GM12878 (cell line): Measurements from ENCODE around the gene TMEM167B. TPM values are rescaled to one million over a fixed set of nuclear protein-coding genes. Genes with fewer than 3 reads are reported as not detected.

Experiments
- ATAC-seq: fragments of 200-7000 bp; cut with Tn5 transposase; 3 replicates; pipeline ENCODE4 v1.9.1; 2020; ENCODE audit warnings: mild to moderate bottlenecking, moderate library complexity
- BruUV-seq: library from RNA; stranded (reverse); fragments of 400-500 nt; replicated peaks from 2 replicates; lab custom pipeline; 2021; lab: Mats Ljungman, UMichigan
- CTCF ChIA-PET: fragments of 300-600 bp; sonication (Branson Sonifier 250); formaldehyde crosslinking; extraction: SDS; loops from one replicate; lab custom pipeline; 2021; ENCODE audit warnings: inconsistent platforms; lab: Yijun Ruan, JAX
- POLR2A ChIA-PET: fragments of 350-600 bp; formaldehyde crosslinking; extraction: SDS; loops from one replicate; lab custom pipeline; 2021; ENCODE audit warnings: inconsistent platforms; lab: Charles Lee
- RAD21 ChIA-PET: fragments of 300-600 bp; sonication (Branson Sonifier 250); formaldehyde crosslinking; loops from one replicate; lab custom pipeline; 2023; ENCODE audit warnings: antibody characterized with exemption; ENCODE audit not compliant: unreplicated experiment; lab: Charles Lee
- SMC1A ChIA-PET: fragments of 300-600 bp; sonication (Branson Sonifier 250); formaldehyde crosslinking; loops from one replicate; lab custom pipeline; 2023; ENCODE audit not compliant: unreplicated experiment, uncharacterized antibody; lab: Charles Lee
- DNase-seq: peaks from one replicate; pipeline ENCODE4 v3.0.0-alpha.2; 2011; ENCODE audit warnings: low read depth, low spot score
- FAIRE-seq: peaks from 3 replicates; lab custom pipeline; 2011; peaks lifted over from hg19 to GRCh38; lab: Jason Lieb, UNC
- H2AFZ ChIP-seq: 2 replicates; pipeline ENCODE4 v1.6.0; 2011; ENCODE audit warnings: low read depth, low read length, control low read depth; ENCODE audit not compliant: control insufficient read depth
- H3K27ac ChIP-seq: 2 replicates; pipeline ENCODE4 v1.5.1; 2011; ENCODE audit warnings: control low read depth; ENCODE audit not compliant: control insufficient read depth, insufficient read depth
- H3K27me3 ChIP-seq, 2 experiments: replicated peaks in 1 of 2; 2 replicates each; pipeline versions ENCODE4 v1.6.0 to v1.6.1; 2011; ENCODE audit warnings: low read length in 1 of 2; ENCODE audit not compliant: control insufficient read depth in 2 of 2, insufficient read depth in 2 of 2
- H3K36me3 ChIP-seq, 2 experiments: 2 replicates each; pipeline ENCODE4 v1.5.1; 2011; ENCODE audit warnings: low read length in 1 of 2; ENCODE audit not compliant: control insufficient read depth in 2 of 2, insufficient read depth in 2 of 2
- H3K4me1 ChIP-seq: 2 replicates; pipeline ENCODE4 v1.6.1; 2011; ENCODE audit warnings: mild to moderate bottlenecking, low read length, moderate library complexity, mixed read lengths; ENCODE audit not compliant: control insufficient read depth, insufficient read depth
- H3K4me2 ChIP-seq: 2 replicates; pipeline ENCODE4 v1.6.0; 2011; ENCODE audit warnings: control low read depth; ENCODE audit not compliant: control insufficient read depth, insufficient read depth
- H3K4me3 ChIP-seq: fragments of 200-600 bp; sonication (generic); 2 replicates; pipeline ENCODE4 v1.5.1; 2016
- H3K79me2 ChIP-seq: 2 replicates; pipeline ENCODE4 v1.6.0; 2011; ENCODE audit warnings: low read length; ENCODE audit not compliant: control insufficient read depth, insufficient read depth
- H3K9ac ChIP-seq: 2 replicates; pipeline ENCODE4 v1.8.0; 2011; ENCODE audit warnings: low read length, control low read depth, mixed read lengths; ENCODE audit not compliant: control insufficient read depth, insufficient read depth
- H3K9me3 ChIP-seq: replicated peaks from 3 replicates; pipeline ENCODE4 v1.5.1; 2011; ENCODE audit warnings: mild to moderate bottlenecking, low read length; ENCODE audit not compliant: control insufficient read depth, insufficient read depth
- H4K20me1 ChIP-seq: 2 replicates; pipeline ENCODE4 v1.6.0; 2011; ENCODE audit not compliant: control insufficient read depth, insufficient read depth
- MAX ChIP-seq: IDR thresholded peaks from 2 replicates; pipeline ENCODE4 v1.6.1; 2012; ENCODE audit warnings: low read depth, low read length, improper control_type of control experiment
- PBX3 ChIP-seq: IDR thresholded peaks from 2 replicates; pipeline ENCODE4 v1.6.1; 2011; ENCODE audit warnings: mild to moderate bottlenecking, low read depth, low read length, moderate library complexity; ENCODE audit not compliant: insufficient replicate concordance
- PKNOX1 ChIP-seq: fragments of 450-650 bp; IDR thresholded peaks from 2 replicates; pipeline ENCODE4 v1.6.1; 2016; ENCODE audit warnings: mild to moderate bottlenecking
- YY1 ChIP-seq: IDR thresholded peaks from 2 replicates; pipeline ENCODE4 v1.6.1; 2011; ENCODE audit warnings: low read depth, mild to moderate bottlenecking, low read length
- WGBS: methylation state at CpG from one replicate; pipeline ENCODE4 v1.1.6; 2016; ENCODE audit warnings: low lambda C conversion rate; ENCODE audit not compliant: insufficient replicate concordance, insufficient coverage; ENCODE audit errors: missing lambda C conversion rate; 5-methylcytosine and 5-hydroxymethylcytosine counted together
- in situ Hi-C: fragments of 300-500 bp; cut with MboI; formaldehyde crosslinking; loops from 9 replicates; pipeline ENCODE4 v1.14.3; 2018; ENCODE audit warnings: mixed read lengths
- intact Hi-C: fragments of 100-400 bp; cut with micrococcal nuclease; formaldehyde crosslinking; loops from one replicate; pipeline ENCODE4 v1.14.2; 2022; ENCODE audit not compliant: unreplicated experiment
- polyA plus RNA-seq, 11 experiments: library from polyadenylated mRNA; depleted of rRNA in 4 of 11; unstranded in 6 of 11; stranded (reverse) in 5 of 11; fragments of >200 nt; fragmentation: Nextera tagmentation in 4 of 11; fragmentation: Illumina TruSeq in 1 of 11; extraction: Ambion mirVana in 4 of 11; extraction: Trizol in 1 of 11; gene quantifications; 1 replicate in 1 of 11; 2 replicates in 10 of 11; pipeline versions ENCODE4 v1.2.1 to v1.2.3, GENCODE V29; 2011 to 2016; ENCODE audit warnings: inconsistent platforms in 2 of 11, missing spikeins in 2 of 11, low read depth in 1 of 11
- total RNA-seq, 4 experiments: library from RNA; depleted of rRNA in 3 of 4; stranded (reverse); fragments of >200 nt in 3 of 4; fragmentation: Illumina TruSeq in 1 of 4; extraction: Trizol in 1 of 4; gene quantifications; 2 replicates each; pipeline versions ENCODE4 v1.2.1 to v1.2.3, GENCODE V29; 2013 to 2021
- TF ChIP-seq, protein P1 (sequence below): fragments of 450-650 bp; formaldehyde crosslinking; IDR thresholded peaks from 2 replicates; pipeline ENCODE4 v1.5.0; 2022; ENCODE audit warnings: mild to moderate bottlenecking, missing genetic modification characterization
- TF ChIP-seq, protein P2 (sequence below): fragments of 450-650 bp; IDR thresholded peaks from 2 replicates; pipeline ENCODE4 v1.6.1; 2016; ENCODE audit warnings: mild to moderate bottlenecking, moderate library complexity, borderline replicate concordance

The TMEM167B gene
- total and polyA plus RNA-seq, 10 of the 15 experiments (the other 5 are each of a cell fraction or from before 2014, with no cell fraction given), result 15.6 to 26.1 (median 21.1) TPM

GRCh38 chr1:109083501-109083900 is 7.1 kb upstream of the TMEM167B start (continued):
- TF ChIP-seq, protein P1, sequence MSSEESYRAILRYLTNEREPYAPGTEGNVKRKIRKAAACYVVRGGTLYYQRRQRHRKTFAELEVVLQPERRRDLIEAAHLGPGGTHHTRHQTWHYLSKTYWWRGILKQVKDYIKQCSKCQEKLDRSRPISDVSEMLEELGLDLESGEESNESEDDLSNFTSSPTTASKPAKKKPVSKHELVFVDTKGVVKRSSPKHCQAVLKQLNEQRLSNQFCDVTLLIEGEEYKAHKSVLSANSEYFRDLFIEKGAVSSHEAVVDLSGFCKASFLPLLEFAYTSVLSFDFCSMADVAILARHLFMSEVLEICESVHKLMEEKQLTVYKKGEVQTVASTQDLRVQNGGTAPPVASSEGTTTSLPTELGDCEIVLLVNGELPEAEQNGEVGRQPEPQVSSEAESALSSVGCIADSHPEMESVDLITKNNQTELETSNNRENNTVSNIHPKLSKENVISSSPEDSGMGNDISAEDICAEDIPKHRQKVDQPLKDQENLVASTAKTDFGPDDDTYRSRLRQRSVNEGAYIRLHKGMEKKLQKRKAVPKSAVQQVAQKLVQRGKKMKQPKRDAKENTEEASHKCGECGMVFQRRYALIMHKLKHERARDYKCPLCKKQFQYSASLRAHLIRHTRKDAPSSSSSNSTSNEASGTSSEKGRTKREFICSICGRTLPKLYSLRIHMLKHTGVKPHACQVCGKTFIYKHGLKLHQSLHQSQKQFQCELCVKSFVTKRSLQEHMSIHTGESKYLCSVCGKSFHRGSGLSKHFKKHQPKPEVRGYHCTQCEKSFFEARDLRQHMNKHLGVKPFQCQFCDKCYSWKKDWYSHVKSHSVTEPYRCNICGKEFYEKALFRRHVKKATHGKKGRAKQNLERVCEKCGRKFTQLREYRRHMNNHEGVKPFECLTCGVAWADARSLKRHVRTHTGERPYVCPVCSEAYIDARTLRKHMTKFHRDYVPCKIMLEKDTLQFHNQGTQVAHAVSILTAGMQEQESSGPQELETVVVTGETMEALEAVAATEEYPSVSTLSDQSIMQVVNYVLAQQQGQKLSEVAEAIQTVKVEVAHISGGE (CRISPR knock-in tag), result no peak
- TF ChIP-seq, protein P2, sequence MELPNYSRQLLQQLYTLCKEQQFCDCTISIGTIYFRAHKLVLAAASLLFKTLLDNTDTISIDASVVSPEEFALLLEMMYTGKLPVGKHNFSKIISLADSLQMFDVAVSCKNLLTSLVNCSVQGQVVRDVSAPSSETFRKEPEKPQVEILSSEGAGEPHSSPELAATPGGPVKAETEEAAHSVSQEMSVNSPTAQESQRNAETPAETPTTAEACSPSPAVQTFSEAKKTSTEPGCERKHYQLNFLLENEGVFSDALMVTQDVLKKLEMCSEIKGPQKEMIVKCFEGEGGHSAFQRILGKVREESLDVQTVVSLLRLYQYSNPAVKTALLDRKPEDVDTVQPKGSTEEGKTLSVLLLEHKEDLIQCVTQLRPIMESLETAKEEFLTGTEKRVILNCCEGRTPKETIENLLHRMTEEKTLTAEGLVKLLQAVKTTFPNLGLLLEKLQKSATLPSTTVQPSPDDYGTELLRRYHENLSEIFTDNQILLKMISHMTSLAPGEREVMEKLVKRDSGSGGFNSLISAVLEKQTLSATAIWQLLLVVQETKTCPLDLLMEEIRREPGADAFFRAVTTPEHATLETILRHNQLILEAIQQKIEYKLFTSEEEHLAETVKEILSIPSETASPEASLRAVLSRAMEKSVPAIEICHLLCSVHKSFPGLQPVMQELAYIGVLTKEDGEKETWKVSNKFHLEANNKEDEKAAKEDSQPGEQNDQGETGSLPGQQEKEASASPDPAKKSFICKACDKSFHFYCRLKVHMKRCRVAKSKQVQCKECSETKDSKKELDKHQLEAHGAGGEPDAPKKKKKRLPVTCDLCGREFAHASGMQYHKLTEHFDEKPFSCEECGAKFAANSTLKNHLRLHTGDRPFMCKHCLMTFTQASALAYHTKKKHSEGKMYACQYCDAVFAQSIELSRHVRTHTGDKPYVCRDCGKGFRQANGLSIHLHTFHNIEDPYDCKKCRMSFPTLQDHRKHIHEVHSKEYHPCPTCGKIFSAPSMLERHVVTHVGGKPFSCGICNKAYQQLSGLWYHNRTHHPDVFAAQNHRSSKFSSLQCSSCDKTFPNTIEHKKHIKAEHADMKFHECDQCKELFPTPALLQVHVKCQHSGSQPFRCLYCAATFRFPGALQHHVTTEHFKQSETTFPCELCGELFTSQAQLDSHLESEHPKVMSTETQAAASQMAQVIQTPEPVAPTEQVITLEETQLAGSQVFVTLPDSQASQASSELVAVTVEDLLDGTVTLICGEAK, result no peak
- no peak for TF ChIP-seq YY1

DNA sequence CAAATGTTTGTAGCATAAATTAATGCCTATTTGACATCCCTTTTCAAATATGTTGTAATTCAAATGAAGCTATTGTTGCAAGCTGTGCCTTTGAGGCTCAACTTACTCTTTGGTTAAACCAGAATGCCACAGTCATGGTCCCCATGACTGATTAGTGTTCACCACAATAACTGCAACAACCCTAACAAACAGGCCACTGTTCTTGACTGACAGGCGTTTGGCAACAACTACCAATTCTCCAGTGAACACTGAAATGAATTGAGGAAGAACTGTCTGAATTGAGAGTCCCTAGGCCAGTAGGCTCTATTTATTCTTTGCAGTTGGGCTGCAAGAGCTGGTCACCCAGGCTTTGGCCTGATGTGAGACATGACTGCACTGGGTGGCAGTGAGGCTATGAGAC is 6.6 kb upstream of the TMEM167B start:
- POLR2A ChIA-PET, result interaction anchor here (1.9 kb wide), 1 partner anchor 16 kb away, joined by 11 read pairs; no protein-coding TSS in a partner anchor
- SMC1A ChIA-PET, result interaction anchor here (0.6 to 1.2 kb wide), 3 partner anchors 8 to 110 kb away, joined by 3 to 5 read pairs (median 5); no protein-coding TSS in a partner anchor
- peak; percentile 91 for TF ChIP-seq PKNOX1
- TF ChIP-seq PBX3, result peak; percentile 72
- no peak for TF ChIP-seq MAX
- ATAC-seq (peak; percentile 38), DNase-seq (no peak), FAIRE-seq (no peak)
- H3K9me3 ChIP-seq, result no peaks in the 10 kb centered on the region
- H3K4me1 ChIP-seq, result no peaks in the 10 kb centered on the region
- H3K36me3 ChIP-seq, result no peaks in the 10 kb centered on the region
- WGBS, result 0% methylated on average over 1 of the region's 1 CpG
- CTCF ChIA-PET, result interaction anchor here (1.5 to 1.7 kb wide), 2 partner anchors 11 to 16 kb away, joined by 4 to 12 read pairs; no protein-coding TSS in a partner anchor
- intact Hi-C loops (no loop called here), in situ Hi-C loops (no loop called here)
- H2AFZ ChIP-seq, result no peak overlapping the region
- H3K27ac ChIP-seq, result no peak overlapping the region
- no peaks in the 10 kb centered on the region for H4K20me1 ChIP-seq
- H3K4me2 ChIP-seq, result no peak overlapping the region
- RAD21 ChIA-PET, result interaction anchor here (1.1 kb wide), 1 partner anchor 8 kb away, joined by 3 read pairs; no protein-coding TSS in a partner anchor
- no peak overlapping the region for H3K4me3 ChIP-seq
- H3K9ac ChIP-seq, result no peak overlapping the region
- H3K79me2 ChIP-seq, result no peaks in the 10 kb centered on the region
- BruUV-seq, result no TSS peak
- H3K27me3 ChIP-seq, result no peaks in the 10 kb centered on the region
